Suppressor macrophage treated with lipopolysaccharide for 4 hours (primary cell): Measurements from ENCODE around the gene ABCA4.

Experiments
- DNase-seq: peaks from one replicate; pipeline ENCODE4 v3.0.0-alpha.2; 2020

ABCA4 gene

DNA sequence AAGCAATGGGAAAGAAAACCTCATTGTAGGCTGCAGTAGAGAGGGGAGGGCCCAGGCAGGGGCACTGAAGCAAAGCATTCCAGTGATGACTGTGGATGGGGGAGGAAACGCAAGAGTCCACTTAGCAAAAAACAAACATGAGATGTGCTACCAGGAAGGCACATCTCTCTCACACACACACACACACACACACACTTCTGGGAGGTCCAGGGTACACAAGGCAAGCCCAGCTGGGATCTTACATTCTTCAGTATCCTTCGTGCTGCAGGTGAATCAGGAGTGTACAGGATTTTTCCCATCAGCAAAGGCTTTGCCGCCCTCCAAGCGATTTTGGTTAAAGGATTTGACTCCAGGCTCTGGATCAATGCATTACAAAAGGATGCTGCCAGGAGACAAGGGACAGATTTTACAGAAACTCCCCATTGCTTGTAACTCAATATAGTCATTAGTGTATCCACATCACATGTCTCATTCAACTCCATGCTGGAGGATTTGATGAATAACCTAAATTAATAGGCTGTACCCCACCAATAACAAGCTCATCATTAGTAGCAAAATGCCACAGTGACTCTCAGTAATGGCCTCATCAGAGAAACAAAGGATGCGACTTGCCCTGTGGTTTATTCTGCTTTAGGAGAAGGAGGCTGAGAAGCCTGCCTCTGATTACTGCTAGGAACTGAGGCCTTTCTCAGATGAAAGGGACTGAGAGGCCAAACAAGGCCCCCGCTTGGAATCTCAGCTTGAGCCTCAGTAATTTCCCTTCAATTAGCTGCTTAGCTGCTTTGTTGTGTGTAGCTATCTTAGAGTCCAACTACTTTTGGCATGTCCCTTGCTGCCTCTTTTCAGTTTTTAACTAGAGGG is 41.6 kb downstream of the ABCA4 start:
- no peak for DNase-seq

DNA sequence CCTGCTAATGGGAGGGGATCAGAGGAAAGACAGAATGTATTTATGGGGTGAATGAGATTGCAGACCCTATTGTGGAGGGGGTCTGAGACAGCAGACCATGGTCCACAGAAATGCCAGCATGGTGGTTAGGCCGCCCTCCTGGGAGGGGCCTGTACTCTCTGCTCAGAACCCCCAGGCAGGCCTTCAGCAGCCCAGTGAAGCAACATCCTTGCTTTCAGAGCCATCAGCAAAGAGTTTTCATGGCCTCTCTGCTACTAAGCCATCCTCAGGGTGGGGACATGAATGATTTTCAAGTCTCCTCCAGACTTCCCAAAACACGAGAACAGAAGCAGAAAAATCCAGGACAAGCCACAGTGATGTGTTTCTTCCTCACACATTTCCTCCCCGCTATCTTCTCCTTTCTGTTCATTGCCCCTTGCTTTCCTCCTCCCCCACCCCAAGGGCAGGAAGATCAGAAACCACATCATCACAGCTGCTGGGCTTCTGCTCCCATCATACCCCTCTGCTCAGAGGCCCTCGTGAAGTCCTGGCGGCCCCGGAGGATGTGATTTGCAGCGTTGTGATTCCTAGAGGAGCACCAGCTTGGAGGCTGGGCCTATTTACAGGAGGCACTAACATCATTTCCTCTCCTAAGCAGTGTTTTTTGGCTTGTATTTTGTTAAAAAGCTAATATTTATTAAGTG is 48.0 kb downstream of the ABCA4 start:
- DNase-seq, result no peak

DNA sequence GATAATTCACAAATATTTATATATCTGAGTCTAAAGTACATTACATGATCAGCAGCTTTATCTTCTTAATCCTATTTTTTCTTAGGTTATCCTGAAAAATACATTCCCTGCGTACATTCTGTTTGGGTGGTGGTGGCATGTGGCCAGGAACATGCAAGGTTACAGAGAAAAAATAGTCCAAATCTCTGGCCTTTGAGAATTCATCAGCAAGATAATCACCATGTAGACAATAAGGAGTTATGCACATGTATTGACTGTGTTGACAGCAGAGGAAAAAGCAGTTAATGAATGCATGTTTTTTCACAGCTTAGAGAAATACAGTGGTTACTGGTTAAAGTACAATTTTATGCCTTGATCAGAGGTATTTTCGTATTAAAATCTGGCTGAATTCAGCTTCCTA is 49.0 kb downstream of the ABCA4 start:
- no peak for DNase-seq

DNA sequence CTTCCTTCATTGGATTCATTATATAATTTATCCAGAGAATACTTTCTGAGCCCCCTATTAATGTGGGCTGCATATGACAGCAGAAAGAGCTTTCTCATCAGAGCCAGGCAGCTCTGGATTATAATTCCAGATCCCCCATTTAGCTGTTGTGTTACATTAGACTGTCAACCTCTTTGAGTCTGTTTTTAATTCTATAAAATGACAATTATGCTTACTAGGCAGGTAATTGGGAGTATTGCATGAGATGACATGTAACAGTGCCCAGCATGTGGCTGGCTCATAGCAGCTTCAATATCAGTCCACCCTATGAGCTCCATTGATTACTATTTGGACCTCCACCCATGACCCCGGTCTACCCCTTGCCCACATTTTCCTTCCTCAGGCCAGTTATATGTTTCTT is 49.6 kb downstream of the ABCA4 start:
- no peak for DNase-seq

DNA sequence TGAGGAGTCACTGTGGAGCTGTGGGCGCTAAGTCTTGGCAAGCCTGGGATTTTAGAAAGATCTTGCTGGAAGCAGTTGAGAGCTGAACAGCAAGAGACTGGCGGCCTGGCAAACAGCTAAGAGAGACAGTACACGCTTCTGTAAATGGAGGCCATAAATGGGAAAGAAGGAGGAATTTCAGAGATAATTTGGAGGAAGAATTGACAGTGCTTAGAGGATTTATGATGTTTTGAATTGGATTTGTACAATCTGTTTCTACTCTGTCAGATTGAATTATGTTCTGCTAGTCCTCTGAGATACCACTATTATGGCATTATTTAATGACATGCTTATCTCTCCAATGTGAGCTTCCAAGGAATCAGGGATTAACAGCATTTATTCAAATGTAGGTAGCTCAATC is 50.1 kb downstream of the ABCA4 start:
- DNase-seq, result no peak

DNA sequence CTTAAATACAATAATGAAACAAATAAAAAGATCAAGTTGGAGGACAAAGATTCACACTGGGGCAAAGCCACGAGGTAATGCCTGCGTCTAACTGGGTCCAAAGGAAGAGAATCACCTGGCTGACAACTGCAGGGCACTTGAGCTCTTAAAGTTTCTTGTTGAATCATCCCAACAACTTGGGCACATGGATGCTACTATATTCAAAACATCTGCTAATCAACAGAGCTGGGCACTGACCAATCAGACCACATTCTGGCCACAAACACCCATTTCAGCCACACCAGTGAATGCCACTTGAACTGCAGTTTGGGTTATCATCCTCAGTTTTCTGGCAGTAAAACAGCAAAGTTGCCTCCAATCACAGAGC is 51.0 kb downstream of the ABCA4 start:
- DNase-seq, result no peak

DNA sequence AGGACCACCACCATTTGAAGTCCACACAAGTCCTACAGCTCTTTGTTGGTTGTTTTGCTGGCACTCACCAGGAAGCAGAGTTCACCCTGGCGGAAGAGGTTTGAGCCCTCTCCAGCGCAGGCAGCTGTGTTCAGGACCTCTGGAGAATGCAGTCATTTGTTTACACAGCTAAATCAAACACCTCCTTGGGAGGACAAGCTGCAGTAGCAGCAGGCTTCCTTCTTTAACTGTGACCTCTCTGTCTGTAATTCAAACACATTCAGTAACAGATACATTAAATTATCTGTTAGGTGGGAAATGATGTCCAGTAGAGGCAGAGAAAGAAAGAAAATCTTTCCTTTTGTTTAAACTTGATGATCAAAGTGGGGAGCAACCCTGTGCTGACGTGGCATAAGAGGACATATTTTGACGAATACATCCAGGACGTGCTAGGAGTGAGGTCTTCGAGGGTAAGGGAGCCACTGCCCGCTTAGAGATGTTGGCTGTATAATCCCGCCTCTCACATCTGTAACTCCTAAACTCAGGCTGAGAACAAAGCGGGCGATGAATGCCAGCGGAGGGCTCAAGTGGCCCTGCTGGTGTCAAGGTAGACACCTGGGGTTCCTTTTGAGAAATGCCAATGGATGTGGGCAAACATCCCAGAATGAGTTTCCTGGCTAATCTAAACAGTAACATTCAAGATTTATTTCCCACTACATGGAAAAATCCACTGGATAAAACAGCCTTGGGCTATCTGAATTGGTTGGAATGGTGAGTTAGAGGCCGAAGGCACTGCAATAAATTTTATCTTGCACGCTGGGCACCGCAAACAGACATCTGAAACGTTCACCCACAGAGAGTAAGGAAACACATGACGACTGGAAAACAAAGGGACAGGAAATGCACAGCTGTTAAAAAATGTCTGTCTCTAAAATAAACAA is 51.7 kb downstream of the ABCA4 start:
- no peak for DNase-seq

DNA sequence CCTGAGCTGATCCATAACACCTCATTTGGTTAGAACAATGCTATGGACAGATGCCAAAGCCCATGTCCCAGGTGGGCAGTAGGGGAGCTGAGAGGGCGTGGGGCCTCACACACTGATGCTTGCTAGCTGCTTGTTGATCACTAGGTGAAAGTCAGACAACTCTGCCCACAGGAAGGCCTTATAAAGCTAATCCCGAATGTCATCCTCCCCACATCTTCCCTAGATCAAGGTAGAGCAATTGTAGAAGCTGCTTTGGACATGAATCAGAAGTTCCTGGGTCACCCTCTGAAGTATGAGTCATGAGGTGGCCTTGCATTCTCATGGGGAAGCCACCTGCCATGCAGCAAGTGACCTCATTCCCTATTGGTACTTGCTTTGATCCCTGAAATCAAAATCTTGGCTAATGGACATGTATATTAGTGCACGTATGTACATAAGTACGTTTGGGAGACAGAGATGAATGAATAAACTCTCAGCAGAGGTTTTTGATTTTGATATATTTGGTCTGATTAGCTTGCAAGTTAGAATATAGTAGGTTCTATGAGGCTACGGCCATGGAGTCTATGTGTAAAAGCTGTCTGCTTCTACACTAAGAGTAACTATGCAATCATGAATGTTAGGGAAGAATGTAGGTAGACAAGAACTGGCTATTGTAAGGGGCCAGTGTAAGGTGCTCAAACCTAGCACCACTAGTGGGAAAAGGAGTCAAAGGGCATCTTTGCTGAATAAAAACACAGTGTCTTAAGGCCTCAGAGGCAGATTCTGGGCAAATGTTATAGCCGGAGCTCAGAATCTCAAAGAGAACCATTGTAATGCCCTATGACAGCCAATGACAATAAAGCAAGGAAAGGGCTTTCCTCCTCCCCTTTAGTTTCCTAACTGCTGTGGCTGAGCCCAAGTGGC is 52.6 kb downstream of the ABCA4 start:
- DNase-seq, result no peak

DNA sequence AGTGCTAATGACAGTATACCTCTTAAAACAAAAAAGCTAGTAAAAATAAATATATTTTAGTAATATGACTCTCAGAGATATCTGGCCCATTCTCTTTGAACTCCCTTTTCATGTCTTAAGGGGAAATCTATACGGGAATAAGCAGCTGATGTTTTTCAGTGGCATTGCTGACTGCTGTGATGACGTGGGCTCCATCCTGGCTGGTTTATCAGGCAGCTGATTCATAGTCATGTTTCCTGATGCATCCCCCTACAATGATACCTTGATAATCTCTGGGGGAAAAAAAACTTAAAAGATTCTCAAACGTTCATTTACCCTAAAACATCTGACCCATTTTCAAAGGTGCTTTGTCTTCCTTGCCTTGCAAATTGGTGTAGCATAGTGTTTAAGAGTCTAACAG is 53.8 kb downstream of the ABCA4 start:
- no peak for DNase-seq

DNA sequence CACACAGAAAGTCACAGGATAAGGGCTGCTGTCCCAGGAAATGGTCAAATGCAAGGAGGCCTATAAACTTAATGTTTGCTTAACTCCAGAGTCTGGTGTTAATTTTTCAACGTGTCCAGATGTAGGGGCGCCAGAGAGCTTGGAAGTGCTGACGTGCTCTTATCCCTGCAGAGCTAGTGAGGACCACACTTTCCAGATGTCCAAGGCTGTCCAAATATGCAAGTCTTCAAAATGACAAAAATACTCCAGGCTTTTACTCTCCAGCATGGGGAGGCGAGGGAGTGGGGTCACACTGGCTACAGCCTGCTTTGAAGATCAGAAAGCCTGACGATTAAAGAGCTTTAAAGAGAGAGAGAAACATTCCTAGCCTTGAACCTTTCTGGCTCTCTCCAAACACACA is 57.6 kb downstream of the ABCA4 start:
- no peak for DNase-seq

DNA sequence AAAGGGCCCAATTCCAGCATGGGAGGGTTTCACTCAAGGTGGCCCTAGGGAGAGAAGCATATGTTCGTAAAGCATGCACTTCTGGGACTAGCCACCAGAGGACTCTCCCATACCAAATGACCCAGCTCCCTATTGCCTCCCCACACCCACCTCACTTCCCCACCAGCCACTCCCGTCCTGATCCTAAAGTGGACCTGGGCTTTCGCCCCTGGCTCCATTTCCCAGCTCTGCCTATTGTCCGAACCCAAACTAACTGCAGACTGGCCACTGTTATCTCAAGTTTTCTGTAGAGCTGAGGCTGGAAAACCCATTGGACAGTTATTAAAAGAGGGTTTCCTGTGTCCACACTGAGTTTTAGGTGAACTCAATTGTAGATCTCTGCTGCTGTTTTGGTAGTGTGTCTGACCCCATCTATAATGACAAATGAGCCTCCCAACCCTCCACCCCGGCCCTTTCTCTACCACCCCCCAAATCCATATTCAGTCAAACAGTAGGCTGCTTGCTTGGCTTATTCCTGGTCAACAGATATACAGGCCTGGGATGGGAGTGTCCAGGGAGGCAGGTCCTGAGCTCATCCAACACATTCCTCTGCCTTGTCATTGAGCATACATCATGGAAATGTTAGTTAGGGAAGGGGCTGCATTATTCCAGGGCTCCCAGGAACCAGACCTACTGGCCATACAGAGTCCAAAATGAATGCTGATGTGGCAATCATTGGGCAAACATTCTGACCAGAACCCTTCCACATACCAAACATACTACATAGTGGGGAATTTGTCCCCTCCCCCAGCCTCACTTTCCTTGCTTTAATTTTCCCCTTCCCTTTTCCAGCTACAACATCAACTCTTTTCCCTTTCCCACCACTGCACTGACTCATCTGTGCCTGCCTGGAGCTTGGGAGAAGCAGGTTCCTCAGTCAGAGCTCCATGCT is 59.2 kb downstream of the ABCA4 start:
- peak; percentile 73 for DNase-seq

DNA sequence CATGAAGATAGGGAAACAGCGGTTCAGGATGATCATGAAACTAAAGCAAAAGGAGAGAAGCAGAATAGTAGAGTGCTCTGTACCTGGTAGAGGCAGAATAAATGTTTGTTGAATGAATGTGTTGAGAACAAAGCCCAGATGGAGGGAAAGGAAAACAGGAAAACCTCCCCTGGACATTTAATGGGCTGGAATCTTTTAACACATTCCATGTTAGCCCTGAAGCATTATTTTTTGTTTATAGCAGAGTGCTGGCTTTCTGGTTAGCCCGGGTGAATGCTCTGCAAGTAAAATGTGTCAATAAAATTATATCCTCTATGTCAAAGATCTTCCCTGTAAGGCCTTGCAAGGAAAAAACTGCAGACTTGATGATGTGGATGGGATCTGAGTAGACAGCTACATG is 60.2 kb downstream of the ABCA4 start:
- no peak for DNase-seq

DNA sequence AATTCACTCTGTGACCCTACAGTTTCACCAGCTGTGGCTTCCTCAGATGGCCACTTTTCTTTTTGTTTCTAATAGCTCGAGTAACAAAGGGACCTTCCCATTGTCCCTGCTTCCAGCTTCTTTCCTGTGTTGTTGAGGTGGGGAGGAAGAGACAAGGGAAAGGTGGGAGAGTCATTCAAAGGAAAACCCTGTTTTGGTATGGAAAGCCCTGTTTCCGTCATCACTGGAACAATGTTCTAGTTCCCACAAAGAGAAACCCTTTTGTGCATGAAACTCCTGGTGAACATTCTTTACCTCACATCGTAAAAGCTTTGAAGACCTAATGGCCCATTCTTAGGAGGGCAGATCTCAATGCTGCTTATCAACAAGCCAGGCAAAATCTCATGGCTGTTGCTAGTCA is 62.2 kb downstream of the ABCA4 start:
- no peak for DNase-seq

DNA sequence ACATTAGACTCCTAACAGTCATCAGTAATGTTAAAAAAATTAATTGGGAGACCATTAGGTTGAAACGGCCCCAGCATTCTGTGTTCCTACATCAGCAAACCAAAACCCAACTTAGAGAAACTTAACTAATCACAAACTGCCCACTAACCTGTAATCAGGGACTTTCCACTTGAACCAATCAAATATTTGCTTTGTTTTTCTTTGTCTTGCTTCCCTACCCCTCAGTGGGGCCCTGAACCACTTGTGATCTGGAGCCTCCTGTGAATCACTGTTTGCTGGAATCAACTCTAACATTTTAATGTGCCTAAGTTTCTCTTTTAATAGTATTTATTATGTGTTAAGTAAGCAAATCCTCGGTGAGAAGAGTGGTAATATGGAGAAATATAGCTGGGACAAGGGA is 64.0 kb downstream of the ABCA4 start:
- no peak for DNase-seq

DNA sequence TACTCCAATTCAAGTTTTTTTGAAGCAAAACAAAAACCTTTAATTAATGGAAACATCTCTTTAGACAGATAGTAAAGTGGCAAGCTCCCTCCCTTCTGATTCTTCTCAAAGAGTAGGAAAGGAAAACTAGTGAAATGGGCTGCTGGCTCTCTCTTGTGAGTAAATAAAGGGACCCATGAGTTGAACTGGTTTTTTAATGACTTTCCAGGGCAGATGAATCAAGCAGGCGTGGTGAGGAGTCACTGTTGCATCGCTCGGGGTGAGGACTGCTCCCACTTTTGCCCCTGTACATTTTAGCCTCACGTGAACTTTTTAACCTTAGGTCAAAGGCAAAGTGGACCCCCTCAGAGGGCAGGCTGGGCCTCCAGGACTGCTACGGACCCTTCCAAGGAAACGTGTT is 64.8 kb downstream of the ABCA4 start:
- DNase-seq, result no peak

DNA sequence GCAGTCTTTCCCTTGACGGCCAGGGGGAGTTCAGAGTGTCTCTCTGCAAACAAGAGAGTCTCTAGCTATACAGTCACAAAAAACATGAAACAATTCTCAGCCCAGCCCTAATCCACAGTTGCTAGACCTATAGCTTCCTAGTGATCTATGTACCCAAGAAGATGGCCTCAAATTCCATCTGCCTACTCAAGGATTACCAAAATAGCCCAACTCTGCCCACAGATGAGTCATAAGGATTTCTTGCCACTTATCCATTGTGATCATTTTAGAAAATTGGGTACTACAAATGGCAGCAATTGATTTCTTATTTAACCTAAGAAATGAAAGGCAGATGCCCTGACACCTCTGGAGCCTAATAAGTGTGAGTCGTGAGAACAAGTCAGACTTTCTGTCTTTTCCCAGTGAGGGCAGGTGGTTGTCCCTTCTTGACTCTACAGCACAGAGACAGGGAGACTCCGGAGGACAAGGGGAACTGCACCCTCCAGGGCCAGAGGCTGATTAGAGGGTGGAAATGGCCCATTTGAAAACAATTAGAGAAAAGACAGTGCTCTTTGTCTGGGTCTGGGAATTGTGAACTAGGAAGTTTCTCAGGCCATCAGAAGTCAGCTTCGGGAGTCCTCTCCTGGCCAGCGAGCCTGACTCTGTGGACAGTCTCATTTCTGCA is 65.4 kb downstream of the ABCA4 start:
- no peak for DNase-seq

DNA sequence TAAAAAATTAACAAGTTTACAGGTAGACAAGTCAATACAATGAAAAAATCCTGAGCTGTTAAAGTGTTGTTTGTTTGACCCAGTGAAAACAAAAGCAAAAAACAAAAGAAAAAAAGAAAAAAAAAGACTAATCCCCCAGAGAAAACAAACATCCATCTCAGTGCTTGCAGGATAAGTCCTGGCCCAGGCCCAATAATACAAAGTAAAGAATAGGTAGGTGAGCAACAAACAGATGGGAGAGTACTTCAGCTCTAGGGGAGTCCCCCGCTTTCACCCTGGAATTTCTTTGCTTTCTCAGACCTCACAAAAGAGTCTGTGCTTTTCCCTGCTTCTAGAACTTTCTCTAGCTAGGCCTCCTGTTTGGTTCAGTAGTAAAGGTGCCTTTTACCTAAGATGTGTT is 70.3 kb downstream of the ABCA4 start:
- no peak for DNase-seq

DNA sequence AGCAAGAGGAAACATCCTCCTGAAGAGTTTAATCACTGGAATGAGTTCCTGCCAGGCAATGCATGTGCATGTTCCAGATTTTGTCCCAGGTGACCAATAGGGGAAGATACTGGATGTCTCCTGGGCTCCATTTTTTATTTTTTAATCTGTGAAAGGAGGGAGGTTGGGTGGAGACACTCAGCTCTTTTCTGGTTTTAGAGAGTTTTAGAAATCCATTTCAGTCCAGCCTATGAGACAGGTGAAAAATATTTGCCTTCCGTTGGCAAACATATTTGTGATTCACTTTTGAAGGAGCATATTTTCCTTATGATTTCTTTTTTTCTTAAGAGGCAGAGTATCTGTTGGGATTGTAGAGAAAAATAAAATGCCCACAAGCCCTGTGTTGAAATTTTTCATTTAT is 70.7 kb downstream of the ABCA4 start:
- no peak for DNase-seq

DNA sequence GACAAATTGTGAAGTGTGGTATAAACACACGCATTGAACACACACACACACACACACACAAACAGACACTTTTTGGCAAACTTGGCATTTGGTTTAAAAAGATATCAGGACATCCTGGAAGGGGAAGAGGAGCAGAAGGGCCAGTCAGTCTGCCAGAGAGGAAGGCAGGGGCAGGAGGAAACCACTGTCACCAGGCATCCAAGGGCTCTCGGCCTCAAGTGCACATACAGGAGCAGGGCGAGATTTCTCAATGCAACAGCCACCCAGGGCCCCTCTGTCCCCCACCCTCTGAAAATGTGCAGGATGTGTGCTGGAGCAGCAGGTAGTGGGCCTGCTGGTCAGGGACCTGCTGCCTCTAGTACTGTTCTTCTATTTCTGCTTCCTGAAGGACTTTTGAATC is 71.2 kb downstream of the ABCA4 start:
- no peak for DNase-seq

DNA sequence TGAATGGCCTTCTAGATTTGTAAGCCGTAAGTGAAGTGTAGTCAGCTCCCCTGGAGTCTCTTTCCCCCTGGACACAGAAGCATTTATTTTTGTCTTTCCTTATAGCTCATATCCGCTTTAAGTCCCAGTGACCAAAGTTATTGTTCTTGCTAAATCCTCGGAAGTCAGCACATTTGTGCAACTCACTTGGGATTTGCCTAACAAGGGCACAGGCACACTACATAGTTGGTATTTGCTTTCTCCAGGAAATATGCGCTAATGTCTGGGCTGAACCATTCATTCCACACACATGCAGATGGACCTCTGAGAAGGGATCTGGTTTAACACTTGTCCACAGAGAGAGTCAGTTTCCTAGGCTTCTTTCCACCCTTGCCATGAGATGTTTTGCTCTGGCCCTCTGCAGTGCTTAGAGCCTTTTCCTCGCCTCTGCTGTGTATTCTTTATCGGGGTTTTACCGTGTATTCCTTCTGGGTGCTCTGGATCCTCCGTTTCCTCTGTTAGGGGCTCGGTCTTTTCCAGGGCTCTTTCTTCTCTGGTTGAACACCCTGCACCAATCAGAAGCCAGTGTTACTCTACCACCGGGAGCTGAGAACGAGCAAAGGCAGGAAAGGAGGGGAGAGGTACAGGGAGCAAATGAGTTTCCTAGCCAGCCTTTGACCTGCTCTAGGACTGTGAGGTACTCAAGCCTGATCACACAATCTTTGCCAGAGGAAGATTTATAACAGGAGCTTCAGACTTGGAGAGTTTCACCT is 72.4 kb downstream of the ABCA4 start:
- DNase-seq, result no peak
